GM23338 (cell line): Measurements from ENCODE around the gene VWDE. TPM values are rescaled to one million over a fixed set of nuclear protein-coding genes. Genes with fewer than 3 reads are reported as not detected.

Source experiments
- ATAC-seq: fragments of 200-7000 bp; cut with Tn5 transposase; 3 replicates; pipeline ENCODE4 v1.9.1; 2020
- DNase-seq: peaks from one replicate; pipeline ENCODE4 v3.0.0-alpha.2; 2015; ENCODE audit warnings: low spot score
- H2AFZ ChIP-seq: fragments of 200-600 bp; sonication (generic); 2 replicates; pipeline ENCODE4 v1.8.0; 2016; ENCODE audit warnings: antibody characterized with exemption, mild to moderate bottlenecking, moderate library complexity
- H3F3A ChIP-seq: fragments of 200-600 bp; sonication (generic); replicated peaks from 2 replicates; pipeline ENCODE4 v1.8.0; 2017; ENCODE audit warnings: antibody characterized with exemption, mixed run types, low read depth
- H3K27ac ChIP-seq: fragments of 200-600 bp; sonication (generic); 2 replicates; pipeline ENCODE4 v1.6.1; 2016; ENCODE audit warnings: low read depth
- H3K27me3 ChIP-seq: fragments of 200-600 bp; sonication (generic); 2 replicates; pipeline ENCODE4 v1.8.0; 2016; ENCODE audit warnings: mild to moderate bottlenecking, mixed run types, moderate library complexity; ENCODE audit not compliant: insufficient read depth
- H3K36me3 ChIP-seq: fragments of 200-600 bp; sonication (generic); 2 replicates; pipeline ENCODE4 v1.8.0; 2016; ENCODE audit warnings: mild to moderate bottlenecking; ENCODE audit not compliant: insufficient read depth
- H3K4me1 ChIP-seq: fragments of 200-600 bp; sonication (generic); 2 replicates; pipeline ENCODE4 v1.8.0; 2016; ENCODE audit warnings: mild to moderate bottlenecking, moderate library complexity; ENCODE audit not compliant: insufficient read depth
- H3K4me2 ChIP-seq: fragments of 200-600 bp; sonication (generic); 2 replicates; pipeline ENCODE4 v1.7.1; 2017; ENCODE audit warnings: mixed run types
- H3K4me3 ChIP-seq: fragments of 200-600 bp; sonication (generic); 2 replicates; pipeline ENCODE4 v1.6.1; 2016; ENCODE audit warnings: mixed run types
- H3K79me2 ChIP-seq: fragments of 200-600 bp; sonication (generic); replicated peaks from 2 replicates; pipeline ENCODE4 v1.8.0; 2017; ENCODE audit warnings: mild to moderate bottlenecking; ENCODE audit not compliant: insufficient read depth
- H3K9me2 ChIP-seq: fragments of 200-600 bp; sonication (generic); 2 replicates; pipeline ENCODE4 v1.8.0; 2017; ENCODE audit not compliant: insufficient read depth
- H4K20me1 ChIP-seq: fragments of 200-600 bp; sonication (generic); replicated peaks from 2 replicates; pipeline ENCODE4 v1.8.0; 2017; ENCODE audit warnings: mild to moderate bottlenecking; ENCODE audit not compliant: insufficient read depth
- H3K27ac Mint-ChIP-seq: 2 replicates; pipeline ENCODE4 v1.8.0; 2020; ENCODE audit warnings: inconsistent platforms, mild to moderate bottlenecking, moderate library complexity, mixed read lengths
- H3K27me3 Mint-ChIP-seq: 3 replicates; pipeline ENCODE4 v1.8.0; 2022; ENCODE audit warnings: low read depth, mild to moderate bottlenecking, moderate library complexity, mixed read lengths, inconsistent platforms; ENCODE audit not compliant: insufficient read depth, poor library complexity
- H3K36me3 Mint-ChIP-seq: 3 replicates; pipeline ENCODE4 v1.8.0; 2021; ENCODE audit warnings: low read depth, mild to moderate bottlenecking, inconsistent platforms, moderate library complexity, mixed read lengths
- H3K4me1 Mint-ChIP-seq: 3 replicates; pipeline ENCODE4 v1.8.0; 2020; ENCODE audit warnings: mild to moderate bottlenecking, inconsistent platforms, mixed read lengths
- H3K4me3 Mint-ChIP-seq: 3 replicates; pipeline ENCODE4 v1.8.0; 2021; ENCODE audit warnings: moderate library complexity, mild to moderate bottlenecking, inconsistent platforms, mixed read lengths
- H3K9me3 Mint-ChIP-seq: 3 replicates; pipeline ENCODE4 v1.8.0; 2020; ENCODE audit warnings: moderate library complexity, mild to moderate bottlenecking, inconsistent platforms, mixed read lengths
- CREB1 ChIP-seq: fragments of 250-450 bp; sonication (Bioruptor Pico); IDR thresholded peaks from 2 replicates; pipeline ENCODE4 v1.5.0; 2020; ENCODE audit warnings: low read depth, mild to moderate bottlenecking, moderate library complexity
- CTCF ChIP-seq, 2 experiments: fragments of 200-600 bp in 1 of 2; sonication (generic) in 1 of 2; conservative IDR thresholded peaks; 2 replicates each; pipeline versions ENCODE4 v1.5.1 to v1.6.1; 2016 to 2017; ENCODE audit warnings: antibody characterized with exemption in 2 of 2, low read depth in 2 of 2, mild to moderate bottlenecking in 2 of 2, moderate library complexity in 1 of 2
- EZH2 ChIP-seq: fragments of 200-600 bp; sonication (generic); IDR thresholded peaks from one replicate; pipeline ENCODE4 v1.8.0; 2017; ENCODE audit warnings: antibody characterized with exemption, mild to moderate bottlenecking, low read depth; ENCODE audit not compliant: unreplicated experiment
- EZH2phosphoT487 ChIP-seq: fragments of 200-600 bp; sonication (generic); IDR thresholded peaks from one replicate; pipeline ENCODE4 v1.8.1; 2018; ENCODE audit warnings: antibody characterized with exemption; ENCODE audit not compliant: unreplicated experiment
- NANOG ChIP-seq: IDR thresholded peaks from 2 replicates; pipeline ENCODE4 v1.6.1; 2016; ENCODE audit warnings: antibody characterized with exemption, borderline replicate concordance
- POLR2AphosphoS5 ChIP-seq: IDR thresholded peaks from 2 replicates; pipeline ENCODE4 v1.6.1; 2016; ENCODE audit warnings: antibody characterized with exemption, low read depth
- REST ChIP-seq: IDR thresholded peaks from one replicate; pipeline ENCODE4 v1.6.1; 2018; ENCODE audit warnings: antibody characterized with exemption; ENCODE audit not compliant: unreplicated experiment
- ZNF114 ChIP-seq: fragments of 250-450 bp; sonication (Bioruptor Pico); IDR thresholded peaks from 2 replicates; pipeline ENCODE4 v1.5.0; 2020; ENCODE audit warnings: mild to moderate bottlenecking, moderate library complexity
- ZNF331 ChIP-seq: fragments of 250-450 bp; sonication (Bioruptor Pico); IDR thresholded peaks from 2 replicates; pipeline ENCODE4 v1.5.0; 2020; ENCODE audit warnings: low read depth, mild to moderate bottlenecking, moderate library complexity
- polyA plus RNA-seq: library from polyadenylated mRNA; unstranded; fragments of >200 nt; fragmentation: Nextera tagmentation; extraction: Ambion mirVana; gene quantifications from 2 replicates; pipeline ENCODE4 v1.2.1, GENCODE V29; 2016
- total RNA-seq: library from RNA; depleted of rRNA; stranded (reverse); fragments of >200 nt; shearing (Covaris generic); gene quantifications from 2 replicates; pipeline ENCODE4 v1.2.3, GENCODE V29; 2014

Gene VWDE
- total and polyA plus RNA-seq, 2 experiments from 2014 or later: 24.6 to 45.5 TPM

- TF ChIP-seq REST (no peak), EZH2 (no peak), CREB1 (CRISPR knock-in tag) (no peak), NANOG (no peak), POLR2AphosphoS5 (no peak), ZNF331 (no peak), EZH2phosphoT487 (no peak), ZNF114 (CRISPR knock-in tag) (no peak)
Measured at GRCh38 chr7:12322903-12323300, 80.8 kb downstream of the VWDE start (continued).

- no peak overlapping the region for H3K4me2 ChIP-seq
- H3K79me2 ChIP-seq: no peaks in the 10 kb centered on the region
- peak; percentile 21 for DNase-seq
- peak; percentile 51 to 90 for TF ChIP-seq CTCF (conservative IDR thresholded peaks at IDR 0.05; ENCODE audit: low read depth in 2 of 2)
- TF ChIP-seq NANOG: no peak
- H3K4me1 ChIP-seq: peaks cover 18% of the 10 kb centered on the region; the same call in 1 of the 2 replicates
- Mint-ChIP-seq H3K27me3 (no peaks in the 10 kb centered on the region), H3K27ac (no peak overlapping the region), H3K36me3 (peaks cover 13% of the 10 kb centered on the region), H3K4me1 (peaks cover 26% of the 10 kb centered on the region), H3K4me3 (no peak overlapping the region), H3K9me3 (no peaks in the 10 kb centered on the region)
- no peaks in the 10 kb centered on the region for H3K27me3 ChIP-seq
- H2AFZ ChIP-seq: no peak overlapping the region
- H3F3A ChIP-seq: no peaks in the 10 kb centered on the region
- H3K36me3 ChIP-seq: no peaks in the 10 kb centered on the region
- H3K27ac ChIP-seq: no peak overlapping the region
- H3K4me3 ChIP-seq: no peak overlapping the region
- H3K9me2 ChIP-seq: no peaks in the 10 kb centered on the region
- peak; percentile 61; the same call in 2 of the 3 replicates for ATAC-seq
- H4K20me1 ChIP-seq: no peaks in the 10 kb centered on the region
Measured at GRCh38 chr7:12322284-12322902, 81.3 kb downstream of the VWDE start.
